Neutrophil (primary cell): ENCODE data around the gene SLC22A7.

ENCODE experiments used
- H3K27ac ChIP-seq: fragments of 200-600 bp; sonication (generic); 2 replicates; pipeline ENCODE4 v1.5.1; 2016; ENCODE audit warnings: mild to moderate bottlenecking, moderate library complexity
- H3K27me3 ChIP-seq: fragments of 200-600 bp; sonication (generic); 2 replicates; pipeline ENCODE4 v1.6.0; 2016; ENCODE audit warnings: mild to moderate bottlenecking
- H3K36me3 ChIP-seq: fragments of 200-600 bp; sonication (generic); 2 replicates; pipeline ENCODE4 v1.5.1; 2017
- H3K4me1 ChIP-seq, 2 experiments: fragments of 200-600 bp in 1 of 2; sonication (generic) in 1 of 2; 1 replicate in 1 of 2; 2 replicates in 1 of 2; pipeline versions ENCODE4 v1.5.1 to v1.6.1; 2013 to 2016; ENCODE audit warnings: low read depth in 1 of 2, low read length in 1 of 2, mild to moderate bottlenecking in 1 of 2, moderate library complexity in 1 of 2; ENCODE audit not compliant: control insufficient read depth in 1 of 2, insufficient read depth in 1 of 2
- H3K4me3 ChIP-seq, 2 experiments: fragments of 200-600 bp in 1 of 2; sonication (generic) in 1 of 2; 1 replicate in 1 of 2; 2 replicates in 1 of 2; pipeline ENCODE4 v1.5.1; 2013 to 2016; ENCODE audit warnings: low read depth in 1 of 2, low read length in 1 of 2, mild to moderate bottlenecking in 1 of 2, moderate library complexity in 1 of 2
- H3K9me3 ChIP-seq: fragments of 200-600 bp; sonication (generic); 2 replicates; pipeline ENCODE4 v1.5.1; 2016
- CTCF ChIP-seq: fragments of 200-600 bp; sonication (generic); IDR thresholded peaks from 2 replicates; pipeline ENCODE4 v1.5.1; 2016; ENCODE audit warnings: antibody characterized with exemption

The SLC22A7 gene

GRCh38 chr6:43274127-43274915 is 23.7 kb upstream of the SLC22A7 start:
- TF ChIP-seq CTCF = no peak
- Histone ChIP-seq H3K27ac (no peak overlapping the region), H3K36me3 (no peaks in the 10 kb centered on the region), H3K27me3 (peaks cover 100% of the 10 kb centered on the region), H3K4me1 (peaks cover 7 to 18% of the 10 kb centered on the region in 2 experiments), H3K9me3 (no peaks in the 10 kb centered on the region), H3K4me3 (no peak overlapping the region)

- Histone ChIP-seq H3K4me1 (peaks cover 7 to 15% of the 10 kb centered on the region in 2 experiments), H3K9me3 (no peaks in the 10 kb centered on the region), H3K27ac (no peak overlapping the region), H3K27me3 (peaks cover 100% of the 10 kb centered on the region), H3K4me3 (peak overlapping the region in 1 of 2 experiments; percentile 24), H3K36me3 (no peaks in the 10 kb centered on the region)
- TF ChIP-seq CTCF = no peak
Observed at GRCh38 chr6:43274916-43275597, 23.0 kb upstream of the SLC22A7 start.

GRCh38 chr6:43275801-43276576 is 22.1 kb upstream of the SLC22A7 start:
- Histone ChIP-seq H3K36me3 (no peaks in the 10 kb centered on the region), H3K4me1 (peaks cover 7 to 15% of the 10 kb centered on the region in 2 experiments), H3K9me3 (no peaks in the 10 kb centered on the region), H3K4me3 (no peak overlapping the region), H3K27me3 (peaks cover 100% of the 10 kb centered on the region), H3K27ac (no peak overlapping the region)
- no peak for TF ChIP-seq CTCF

GRCh38 chr6:43276577-43277305 is 21.3 kb upstream of the SLC22A7 start:
- no peak overlapping the region for H3K27ac ChIP-seq
- no peak overlapping the region for H3K4me3 ChIP-seq
- no peaks in the 10 kb centered on the region for H3K36me3 ChIP-seq
- H3K4me1 ChIP-seq = peaks cover 7 to 15% of the 10 kb centered on the region in 2 experiments
- H3K9me3 ChIP-seq = no peaks in the 10 kb centered on the region
- TF ChIP-seq CTCF = no peak
- H3K27me3 ChIP-seq = peaks cover 99% of the 10 kb centered on the region

GRCh38 chr6:43277306-43277642 is 20.8 kb upstream of the SLC22A7 start:
- no peaks in the 10 kb centered on the region for H3K36me3 ChIP-seq
- peaks cover 7 to 15% of the 10 kb centered on the region in 2 experiments for H3K4me1 ChIP-seq
- H3K27me3 ChIP-seq = peaks cover 99% of the 10 kb centered on the region
- no peak overlapping the region for H3K27ac ChIP-seq
- H3K9me3 ChIP-seq = no peaks in the 10 kb centered on the region
- TF ChIP-seq CTCF = no peak
- no peak overlapping the region for H3K4me3 ChIP-seq
